Breast epithelium (tissue), 3 donors: Measurements from ENCODE around the gene PAFAH2.

Experiments used
- POLR2A ChIP-seq: fragments of 450-650 bp; IDR thresholded peaks from one replicate; pipeline ENCODE4 v1.6.1; 2016; ENCODE audit warnings: antibody characterized with exemption, mild to moderate bottlenecking, moderate library complexity
- POLR2AphosphoS5 ChIP-seq, 3 donors: sonication (generic); formaldehyde crosslinking; IDR thresholded peaks; one replicate each; pipeline ENCODE4 v1.6.1; 2017; ENCODE audit warnings: antibody characterized with exemption in 3 of 3
- TF ChIP-seq, protein P1 (sequence below), 3 donors: fragments of 450-650 bp; IDR thresholded peaks; one replicate each; pipeline ENCODE4 v1.5.1; 2016 to 2017; ENCODE audit warnings: antibody characterized with exemption in 3 of 3, mild to moderate bottlenecking in 3 of 3, moderate library complexity in 3 of 3

DNA sequence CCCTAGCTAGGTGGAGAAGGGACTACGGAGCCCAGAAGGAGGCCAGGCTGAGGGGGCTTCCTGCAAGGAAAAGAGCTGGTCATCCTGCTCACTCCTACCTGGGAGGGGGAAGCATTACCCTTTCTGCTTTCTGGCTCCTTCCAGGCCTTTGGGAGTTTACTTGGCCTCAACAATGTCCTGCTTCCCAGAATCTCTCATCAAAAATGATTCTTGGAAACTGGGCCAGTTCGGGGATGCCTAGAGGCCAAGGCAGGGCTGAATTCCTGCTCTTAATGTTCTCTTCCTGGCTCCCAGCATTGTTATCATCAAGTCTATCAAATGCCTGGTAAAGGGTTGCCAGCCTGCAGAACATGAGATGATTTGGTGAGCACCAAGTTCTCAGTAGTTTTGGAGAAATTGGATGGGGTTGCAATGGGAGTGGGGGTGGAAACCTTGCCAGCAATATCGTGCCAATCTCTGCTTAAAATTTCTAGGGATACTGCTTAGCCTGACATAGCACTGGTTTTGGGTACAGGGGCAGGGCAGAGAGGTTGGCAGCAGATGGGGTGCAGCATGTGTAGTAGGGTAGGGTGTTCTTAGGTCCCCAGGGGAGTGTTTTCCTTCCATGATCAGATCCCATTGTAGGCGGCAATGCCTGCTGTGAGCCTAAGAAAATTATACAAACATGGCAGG lies 7.7 kb upstream of the PAFAH2 start:
- TF ChIP-seq, protein P1, sequence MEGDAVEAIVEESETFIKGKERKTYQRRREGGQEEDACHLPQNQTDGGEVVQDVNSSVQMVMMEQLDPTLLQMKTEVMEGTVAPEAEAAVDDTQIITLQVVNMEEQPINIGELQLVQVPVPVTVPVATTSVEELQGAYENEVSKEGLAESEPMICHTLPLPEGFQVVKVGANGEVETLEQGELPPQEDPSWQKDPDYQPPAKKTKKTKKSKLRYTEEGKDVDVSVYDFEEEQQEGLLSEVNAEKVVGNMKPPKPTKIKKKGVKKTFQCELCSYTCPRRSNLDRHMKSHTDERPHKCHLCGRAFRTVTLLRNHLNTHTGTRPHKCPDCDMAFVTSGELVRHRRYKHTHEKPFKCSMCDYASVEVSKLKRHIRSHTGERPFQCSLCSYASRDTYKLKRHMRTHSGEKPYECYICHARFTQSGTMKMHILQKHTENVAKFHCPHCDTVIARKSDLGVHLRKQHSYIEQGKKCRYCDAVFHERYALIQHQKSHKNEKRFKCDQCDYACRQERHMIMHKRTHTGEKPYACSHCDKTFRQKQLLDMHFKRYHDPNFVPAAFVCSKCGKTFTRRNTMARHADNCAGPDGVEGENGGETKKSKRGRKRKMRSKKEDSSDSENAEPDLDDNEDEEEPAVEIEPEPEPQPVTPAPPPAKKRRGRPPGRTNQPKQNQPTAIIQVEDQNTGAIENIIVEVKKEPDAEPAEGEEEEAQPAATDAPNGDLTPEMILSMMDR (IDR thresholded peaks at IDR 0.05): no peak
- TF ChIP-seq POLR2AphosphoS5 (IDR thresholded peaks at IDR 0.05) (no peak), POLR2A (no peak)
